Measurements from ENCODE around the gene CD160.
"Not testable (repeated sequence)": the region's sequence is repeated elsewhere in the genome, so short reads cannot be mapped to it uniquely, and the experiment has no call there.

DNA sequence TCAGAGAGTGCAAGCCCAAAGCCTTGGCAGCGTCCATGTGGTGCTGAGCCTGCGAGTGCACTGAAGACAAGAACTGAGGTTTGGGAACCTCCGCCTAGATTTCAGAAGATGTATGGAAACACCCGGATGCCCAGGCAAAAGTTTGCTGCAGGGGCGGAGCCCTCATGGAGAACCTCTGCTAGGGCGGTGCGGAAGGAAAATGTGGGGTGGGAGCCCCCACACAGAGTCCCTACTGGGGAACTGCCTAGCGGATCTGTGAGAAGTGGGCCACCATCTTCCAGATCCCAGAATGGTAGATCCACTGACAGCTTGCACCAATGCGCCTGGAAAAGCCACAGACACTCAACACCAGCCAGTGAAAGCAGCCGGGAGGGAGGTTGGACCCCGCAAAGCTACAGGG lies 42.2 kb downstream of the CD160 start:
- TF ChIP-seq, protein P1, sequence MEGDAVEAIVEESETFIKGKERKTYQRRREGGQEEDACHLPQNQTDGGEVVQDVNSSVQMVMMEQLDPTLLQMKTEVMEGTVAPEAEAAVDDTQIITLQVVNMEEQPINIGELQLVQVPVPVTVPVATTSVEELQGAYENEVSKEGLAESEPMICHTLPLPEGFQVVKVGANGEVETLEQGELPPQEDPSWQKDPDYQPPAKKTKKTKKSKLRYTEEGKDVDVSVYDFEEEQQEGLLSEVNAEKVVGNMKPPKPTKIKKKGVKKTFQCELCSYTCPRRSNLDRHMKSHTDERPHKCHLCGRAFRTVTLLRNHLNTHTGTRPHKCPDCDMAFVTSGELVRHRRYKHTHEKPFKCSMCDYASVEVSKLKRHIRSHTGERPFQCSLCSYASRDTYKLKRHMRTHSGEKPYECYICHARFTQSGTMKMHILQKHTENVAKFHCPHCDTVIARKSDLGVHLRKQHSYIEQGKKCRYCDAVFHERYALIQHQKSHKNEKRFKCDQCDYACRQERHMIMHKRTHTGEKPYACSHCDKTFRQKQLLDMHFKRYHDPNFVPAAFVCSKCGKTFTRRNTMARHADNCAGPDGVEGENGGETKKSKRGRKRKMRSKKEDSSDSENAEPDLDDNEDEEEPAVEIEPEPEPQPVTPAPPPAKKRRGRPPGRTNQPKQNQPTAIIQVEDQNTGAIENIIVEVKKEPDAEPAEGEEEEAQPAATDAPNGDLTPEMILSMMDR (IDR thresholded peaks at IDR 0.05), result not testable (repeated sequence)
- not testable (repeated sequence) for TF ChIP-seq POLR2A (IDR thresholded peaks at IDR 0.05)

All from ovary (tissue), 3 donors.